Neural progenitor cell (in vitro differentiated cells): Measurements from ENCODE around the gene SCART1.

Experiments used
- CTCF ChIP-seq: fragments of 200-600 bp; sonication (generic); IDR thresholded peaks from 2 replicates; pipeline ENCODE4 v1.5.1; 2017; ENCODE audit warnings: antibody characterized with exemption, mild to moderate bottlenecking
- EZH2 ChIP-seq: fragments of 200-600 bp; sonication (generic); IDR thresholded peaks from 2 replicates; pipeline ENCODE4 v1.6.1; 2017; ENCODE audit warnings: antibody characterized with exemption, mild to moderate bottlenecking, moderate library complexity
- EZH2phosphoT487 ChIP-seq: fragments of 200-600 bp; sonication (generic); IDR thresholded peaks from 2 replicates; pipeline ENCODE4 v1.6.1; 2017; ENCODE audit warnings: antibody characterized with exemption

GRCh38 chr10:133464582-133465031 is 10.9 kb downstream of the SCART1 start:
- no peak for TF ChIP-seq CTCF
- no peak for TF ChIP-seq EZH2
- TF ChIP-seq EZH2phosphoT487 = no peak
